ENCODE data around the gene CCDC122. TPM values are rescaled to one million over a fixed set of nuclear protein-coding genes. Genes with fewer than 3 reads are reported as not detected.

CCDC122 gene
- total RNA-seq, 1 experiment from 2014 or later = 5.8 TPM

GRCh38 chr13:43846496-43847158 is 32.9 kb downstream of the CCDC122 start:
- Histone ChIP-seq H3K4me3 (replicated peaks in 1 of 2; ENCODE audit: low read depth in 1 of 2, low read length in 2 of 2) (no peak overlapping the region), H3K9me3 (ENCODE audit: control insufficient read depth in 1 of 2, insufficient read depth in 1 of 2, low read depth in 1 of 2, low read length in 2 of 2) (no peaks in the 10 kb centered on the region; a peak in 1 of 4 replicates), H3K36me3 (ENCODE audit: control insufficient read depth in 1 of 2, insufficient read depth in 2 of 2, low read length in 2 of 2) (no peaks in the 10 kb centered on the region; a peak in 1 of 4 replicates), H3K4me2 (ENCODE audit: low read length) (no peak overlapping the region), H4K20me1 (ENCODE audit: insufficient read depth) (no peaks in the 10 kb centered on the region), H3K9me2 (ENCODE audit: insufficient read depth) (no peaks in the 10 kb centered on the region), H2AFZ (ENCODE audit: low read depth, low read length, poor library complexity, severe bottlenecking) (no peak overlapping the region), H3K27ac (ENCODE audit: low read depth, low read length) (no peak overlapping the region), H3K79me2 (ENCODE audit: insufficient read depth, low read length) (no peaks in the 10 kb centered on the region), H3K4me1 (ENCODE audit: control insufficient read depth in 1 of 2, insufficient read depth in 2 of 2, low read length in 2 of 2) (0 out of 4 replicates have a peak, but pooled peaks cover 0 to 4% of the 10 kb centered on the region in 2 experiments), H3K27me3 (ENCODE audit: insufficient read depth, low read length) (no peaks in the 10 kb centered on the region), H3K9ac (ENCODE audit: low read length) (no peak overlapping the region)
- ATAC-seq (no peak), DNase-seq (ENCODE audit: low read depth, low spot score) (no peak)
- BruUV-seq (replicated peaks) = no TSS peak
- TF ChIP-seq POLR2A (IDR thresholded peaks at IDR 0.05; ENCODE audit: borderline replicate concordance, extremely low read depth, insufficient read depth, insufficient read length) (no peak), TCF7L2 (IDR thresholded peaks at IDR 0.05; ENCODE audit: borderline replicate concordance, extremely low read depth, insufficient read depth, insufficient read length) (no peak), ZFX (IDR thresholded peaks at IDR 0.05) (no peak)
- intact Hi-C loops (cut with micrococcal nuclease) = no loop called here
- ChIA-PET RAD21 (ENCODE audit: low non-redundant PET in 1 of 2, low total read pairs in 2 of 2, uncharacterized antibody in 2 of 2, unreplicated experiment in 2 of 2) (no interaction called here), POLR2A (no interaction called here), CTCF (no interaction called here)

- Histone ChIP-seq H3K9me3 (ENCODE audit: control insufficient read depth in 1 of 2, insufficient read depth in 1 of 2, low read depth in 1 of 2, low read length in 2 of 2) (no peaks in the 10 kb centered on the region), H3K9ac (ENCODE audit: low read length) (no peak overlapping the region), H3K27ac (ENCODE audit: low read depth, low read length) (no peak overlapping the region), H2AFZ (ENCODE audit: low read depth, low read length, poor library complexity, severe bottlenecking) (no peak overlapping the region), H3K4me2 (ENCODE audit: low read length) (no peak overlapping the region), H4K20me1 (ENCODE audit: insufficient read depth) (no peaks in the 10 kb centered on the region), H3K79me2 (ENCODE audit: insufficient read depth, low read length) (no peaks in the 10 kb centered on the region), H3K36me3 (ENCODE audit: control insufficient read depth in 1 of 2, insufficient read depth in 2 of 2, low read length in 2 of 2) (no peaks in the 10 kb centered on the region), H3K4me1 (ENCODE audit: control insufficient read depth in 1 of 2, insufficient read depth in 2 of 2, low read length in 2 of 2) (no peaks in the 10 kb centered on the region), H3K27me3 (ENCODE audit: insufficient read depth, low read length) (no peaks in the 10 kb centered on the region), H3K4me3 (replicated peaks in 1 of 2; ENCODE audit: low read depth in 1 of 2, low read length in 2 of 2) (no peak overlapping the region), H3K9me2 (ENCODE audit: insufficient read depth) (no peaks in the 10 kb centered on the region)
- ChIA-PET POLR2A (interaction anchor here (0.6 kb wide), 1 partner anchor 33 kb away, joined by 4 read pairs; no protein-coding TSS in a partner anchor), RAD21 (ENCODE audit: low non-redundant PET in 1 of 2, low total read pairs in 2 of 2, uncharacterized antibody in 2 of 2, unreplicated experiment in 2 of 2) (no interaction called here), CTCF (interaction anchor here (1.8 kb wide), 1 partner anchor 35 kb away, joined by 7 read pairs; no protein-coding TSS in a partner anchor)
- no peak for DNase-seq (ENCODE audit: low read depth, low spot score)
- BruUV-seq (replicated peaks) = no TSS peak
- intact Hi-C loops (cut with micrococcal nuclease) = no loop called here
- TF ChIP-seq CTCF (IDR thresholded peaks at IDR 0.05 in 2 of 3, conservative IDR thresholded peaks at IDR 0.05 in 1 of 3; ENCODE audit: borderline replicate concordance in 1 of 3, insufficient read depth in 1 of 3, low read depth in 2 of 3, low read length in 2 of 3) = no peak
- 0 out of 2 replicates have a peak, but pooled peaks have one; percentile 8 for TF ChIP-seq SP1 (IDR thresholded peaks at IDR 0.05; ENCODE audit: low read depth)
- ATAC-seq = no peak
Observed at GRCh38 chr13:43838909-43839308, 40.6 kb downstream of the CCDC122 start.

Measured in HCT116 (cell line).